ENCODE measurements around the gene ETFA.

ETFA gene

DNA sequence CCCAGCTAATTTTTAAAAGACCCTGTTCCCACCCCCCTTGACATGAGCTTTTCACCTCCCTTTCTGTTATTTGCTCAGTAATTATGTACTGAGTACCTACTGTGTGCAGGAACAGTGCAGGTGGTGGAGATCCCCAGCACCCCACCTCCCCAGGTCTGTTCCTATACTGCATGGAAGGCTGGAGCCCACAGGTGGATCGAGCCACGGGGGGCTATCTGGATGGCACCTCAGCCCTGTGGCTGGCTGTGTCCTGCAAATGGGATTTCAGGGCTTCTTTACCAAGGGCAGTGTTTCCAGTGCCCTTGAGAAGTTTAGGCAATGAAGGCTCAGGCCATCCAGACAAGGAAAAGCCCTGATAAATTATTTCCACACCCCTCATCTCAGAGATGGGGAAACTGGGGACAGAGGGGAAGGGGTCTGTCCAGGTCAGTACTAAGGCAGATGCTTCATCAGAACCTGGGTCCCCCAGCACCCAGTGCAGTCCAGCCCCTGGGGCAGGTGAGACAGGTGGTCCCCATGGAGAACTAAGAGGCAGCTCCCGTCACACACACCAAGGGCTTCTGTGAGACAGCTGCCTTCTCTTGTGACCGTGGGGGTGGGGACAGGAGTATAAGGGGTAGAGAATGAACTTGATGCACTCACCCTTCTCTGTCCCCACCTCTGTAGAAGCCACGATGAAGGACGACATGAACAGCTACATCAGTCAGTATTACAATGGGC is 109.6 kb downstream of the ETFA start:
- TF ChIP-seq, protein P1, sequence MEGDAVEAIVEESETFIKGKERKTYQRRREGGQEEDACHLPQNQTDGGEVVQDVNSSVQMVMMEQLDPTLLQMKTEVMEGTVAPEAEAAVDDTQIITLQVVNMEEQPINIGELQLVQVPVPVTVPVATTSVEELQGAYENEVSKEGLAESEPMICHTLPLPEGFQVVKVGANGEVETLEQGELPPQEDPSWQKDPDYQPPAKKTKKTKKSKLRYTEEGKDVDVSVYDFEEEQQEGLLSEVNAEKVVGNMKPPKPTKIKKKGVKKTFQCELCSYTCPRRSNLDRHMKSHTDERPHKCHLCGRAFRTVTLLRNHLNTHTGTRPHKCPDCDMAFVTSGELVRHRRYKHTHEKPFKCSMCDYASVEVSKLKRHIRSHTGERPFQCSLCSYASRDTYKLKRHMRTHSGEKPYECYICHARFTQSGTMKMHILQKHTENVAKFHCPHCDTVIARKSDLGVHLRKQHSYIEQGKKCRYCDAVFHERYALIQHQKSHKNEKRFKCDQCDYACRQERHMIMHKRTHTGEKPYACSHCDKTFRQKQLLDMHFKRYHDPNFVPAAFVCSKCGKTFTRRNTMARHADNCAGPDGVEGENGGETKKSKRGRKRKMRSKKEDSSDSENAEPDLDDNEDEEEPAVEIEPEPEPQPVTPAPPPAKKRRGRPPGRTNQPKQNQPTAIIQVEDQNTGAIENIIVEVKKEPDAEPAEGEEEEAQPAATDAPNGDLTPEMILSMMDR (IDR thresholded peaks at IDR 0.05; ENCODE audit: low read depth, low read length) = no peak

DNA sequence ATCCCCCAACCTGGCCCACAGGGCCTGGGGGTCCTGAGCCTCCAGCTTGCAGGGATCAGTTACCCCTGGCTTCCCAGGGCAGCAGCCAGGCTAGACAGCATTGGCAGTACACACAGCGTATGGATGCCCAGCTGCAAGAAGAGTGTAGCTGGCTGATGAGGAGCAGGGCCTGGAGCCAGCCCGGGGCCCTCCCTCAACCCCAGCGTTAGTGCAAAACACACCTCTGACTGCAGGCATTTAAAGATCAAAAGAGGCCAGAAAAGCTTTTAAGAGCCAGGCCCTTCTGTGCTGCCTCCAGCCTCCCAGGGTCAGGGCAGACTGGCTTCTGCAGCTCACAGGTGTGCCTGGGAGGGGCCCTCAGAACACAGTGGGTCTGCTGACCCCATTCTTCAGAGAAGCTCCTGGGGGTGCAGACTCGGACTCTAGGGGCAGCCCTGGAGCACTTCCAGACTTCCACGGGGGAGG is 110.6 kb downstream of the ETFA start:
- TF ChIP-seq, protein P1 (IDR thresholded peaks at IDR 0.05; ENCODE audit: low read depth, low read length) = no peak
- no peak overlapping the region for H3K4me3 ChIP-seq (ENCODE audit: low read depth, low read length)

More for the DNA sequence above, 109.6 kb downstream of the ETFA start:
- H3K4me3 ChIP-seq (ENCODE audit: low read depth, low read length) = no peak overlapping the region

DNA sequence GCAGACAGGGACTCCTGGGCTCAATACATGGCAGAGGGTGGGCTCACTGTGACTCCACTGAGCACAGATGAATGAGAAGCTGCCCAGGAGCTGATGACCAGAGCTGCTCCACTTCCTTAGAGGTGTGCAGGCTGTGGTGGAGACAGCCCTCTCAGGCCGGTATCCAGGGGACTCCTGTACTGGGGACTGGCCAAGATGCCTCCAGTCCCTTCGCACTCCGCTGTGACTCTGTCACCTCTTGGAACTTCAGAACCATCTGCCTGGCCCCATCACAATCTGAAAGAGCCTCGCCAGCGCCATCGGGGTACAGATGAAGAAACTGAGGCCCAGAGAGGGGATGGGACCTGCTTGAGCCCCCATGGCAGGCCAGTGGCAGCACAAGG is 111.2 kb downstream of the ETFA start:
- no peak overlapping the region for H3K4me3 ChIP-seq (ENCODE audit: low read depth, low read length)

DNA sequence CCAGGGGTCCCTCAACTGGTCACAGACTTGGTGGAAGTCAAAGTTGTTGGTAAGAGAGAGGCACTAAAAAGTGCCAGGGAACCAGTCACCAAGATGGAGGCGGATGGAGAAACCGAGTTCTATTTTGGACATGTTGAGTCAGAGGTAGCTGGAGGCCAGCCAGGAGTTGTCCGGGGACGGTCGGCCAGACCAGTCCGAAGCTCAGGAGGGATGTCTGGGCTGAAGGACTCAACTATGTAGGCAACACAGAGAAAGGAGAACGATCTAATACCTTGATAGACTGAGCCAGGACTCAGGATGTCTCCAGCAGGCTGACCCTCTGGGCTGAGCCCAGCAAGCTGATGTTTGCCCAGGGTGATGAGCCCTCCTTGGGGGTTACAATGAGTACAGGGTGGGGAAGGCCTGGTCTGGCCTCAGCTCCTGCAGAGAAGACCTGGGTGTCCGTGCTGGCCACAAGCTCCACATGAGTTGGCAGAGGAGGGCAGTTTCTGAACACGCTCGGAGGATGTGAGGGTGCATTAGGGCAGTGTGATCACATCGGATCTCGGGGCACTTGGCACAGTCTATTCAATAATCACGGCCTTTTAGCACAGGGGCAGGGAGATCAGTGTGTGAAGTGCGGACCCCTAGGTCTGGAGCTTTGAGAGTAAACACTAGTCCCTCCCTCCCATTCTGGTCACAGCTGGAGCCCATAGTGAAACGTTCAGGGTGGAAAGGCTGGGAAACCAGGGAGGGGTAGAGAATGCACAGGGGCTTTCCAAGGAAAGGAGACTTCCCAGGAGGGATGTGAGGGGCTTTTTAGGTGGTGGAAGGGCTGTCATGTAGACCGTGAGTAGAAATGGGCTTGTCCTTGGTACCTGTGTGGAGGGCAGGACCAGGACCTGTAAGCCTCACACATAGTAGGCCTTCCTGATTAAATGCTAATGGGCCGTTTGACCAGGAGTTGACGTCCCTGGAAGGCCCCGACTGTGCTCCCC is 111.9 kb downstream of the ETFA start:
- no peak overlapping the region for H3K4me3 ChIP-seq (ENCODE audit: low read depth, low read length)
- TF ChIP-seq, protein P1 (IDR thresholded peaks at IDR 0.05; ENCODE audit: low read depth, low read length) = no peak

More for the DNA sequence above, 111.2 kb downstream of the ETFA start:
- TF ChIP-seq, protein P1 (IDR thresholded peaks at IDR 0.05; ENCODE audit: low read depth, low read length) = no peak

DNA sequence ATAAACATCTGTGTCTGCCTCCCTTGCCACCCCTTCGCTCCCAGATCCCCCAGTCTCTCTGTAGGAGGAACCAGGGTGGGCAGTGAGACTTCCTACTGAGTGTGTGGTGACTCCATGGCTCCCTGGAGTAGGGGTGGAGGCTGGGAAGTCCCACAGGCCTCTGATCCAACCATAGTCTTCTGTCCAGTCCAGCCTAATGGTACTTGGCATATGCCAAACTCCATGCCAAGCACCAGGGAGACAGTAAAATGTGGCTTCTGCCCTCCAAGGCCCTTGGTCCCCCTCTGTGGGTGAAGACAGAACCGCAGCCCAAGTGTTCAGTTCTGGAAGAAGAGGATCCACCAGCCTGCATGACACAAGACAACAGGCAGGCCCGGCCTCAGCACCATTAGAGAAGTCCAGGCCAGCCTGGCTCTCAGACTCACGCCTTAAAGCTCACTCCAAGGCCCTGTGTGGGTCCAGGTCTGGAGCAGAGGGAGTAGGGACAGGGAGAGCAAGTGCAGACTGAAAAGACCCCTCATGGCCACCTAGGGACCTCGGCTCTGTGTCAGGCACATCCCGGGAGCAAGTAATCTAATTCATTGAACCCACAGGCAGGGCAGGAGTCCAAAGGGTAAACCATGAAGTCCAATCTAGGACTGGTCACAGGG is 112.7 kb downstream of the ETFA start:
- H3K4me3 ChIP-seq (ENCODE audit: low read depth, low read length) = no peak overlapping the region
- TF ChIP-seq, protein P1 (IDR thresholded peaks at IDR 0.05; ENCODE audit: low read depth, low read length) = no peak

DNA sequence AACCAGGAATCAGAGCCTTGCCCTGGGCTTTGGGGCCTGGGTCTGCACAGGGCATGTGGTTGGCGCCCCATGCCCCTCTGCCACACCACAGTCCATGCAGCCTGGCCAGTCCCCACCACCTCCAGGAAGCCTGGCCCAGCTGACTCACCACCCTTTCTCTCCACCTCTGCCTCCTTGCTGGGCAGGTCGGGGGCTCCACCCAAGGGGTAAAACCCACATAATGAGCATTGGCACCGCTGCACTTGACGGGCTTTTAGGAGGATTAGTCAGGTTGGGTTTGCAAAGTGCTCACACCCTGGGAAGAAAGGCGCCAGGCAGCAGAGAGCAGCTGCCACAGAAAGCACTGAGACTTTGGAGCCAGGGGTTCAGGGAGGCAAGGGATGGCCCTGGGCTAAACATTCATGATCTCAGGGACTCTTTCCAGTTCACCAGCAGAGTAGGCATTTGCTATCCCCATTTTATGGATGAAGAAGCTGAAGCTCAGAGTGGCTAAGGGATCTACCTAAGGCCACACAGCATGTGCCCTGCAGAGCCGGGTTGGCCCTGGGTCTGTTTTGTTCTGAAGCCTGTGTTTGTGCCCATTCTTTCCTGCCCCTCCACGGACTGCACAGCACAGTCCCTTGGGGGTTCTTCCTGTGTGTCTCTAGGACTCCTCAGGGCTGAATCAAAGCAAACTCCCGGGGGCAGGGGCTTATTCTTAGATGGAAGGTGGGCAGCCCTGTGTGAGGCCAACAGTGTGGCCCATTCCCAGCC is 113.4 kb downstream of the ETFA start:
- H3K4me3 ChIP-seq (ENCODE audit: low read depth, low read length) = no peak overlapping the region
- TF ChIP-seq, protein P1 (IDR thresholded peaks at IDR 0.05; ENCODE audit: low read depth, low read length) = no peak

Data from WI38 (cell line).